NCI-H1092 (cell line): ENCODE data around the gene CLDN34.

Experiments
- DNase-seq: peaks from one replicate; lab custom pipeline; 2025; lab: John Stamatoyannopoulos, UW

Gene CLDN34

GRCh38 chrX:9980927-9981326 is 13.8 kb downstream of the CLDN34 start:
- DNase-seq = no peak

GRCh38 chrX:9983441-9983840 is 16.3 kb downstream of the CLDN34 start:
- no peak for DNase-seq

GRCh38 chrX:9983846-9984245 is 16.7 kb downstream of the CLDN34 start:
- DNase-seq = no peak

GRCh38 chrX:9988762-9989161 is 21.6 kb downstream of the CLDN34 start:
- DNase-seq = no peak

- no peak for DNase-seq
These were observed 24.9 kb downstream of the CLDN34 start for GRCh38 chrX:9992061-9992460.

- DNase-seq = no peak
These were observed 25.6 kb downstream of the CLDN34 start for GRCh38 chrX:9992724-9993123.

- DNase-seq = peak; percentile 69
These were observed 28.7 kb downstream of the CLDN34 start for GRCh38 chrX:9995855-9996339.

- no peak for DNase-seq
These were observed 29.9 kb downstream of the CLDN34 start for GRCh38 chrX:9997041-9997440.

GRCh38 chrX:9997524-9997923 is 30.4 kb downstream of the CLDN34 start:
- DNase-seq = no peak

GRCh38 chrX:10001496-10001895 is 34.3 kb downstream of the CLDN34 start:
- DNase-seq = no peak

GRCh38 chrX:10004832-10005475 is 37.8 kb downstream of the CLDN34 start:
- DNase-seq = no peak

GRCh38 chrX:10006086-10006485 is 38.9 kb downstream of the CLDN34 start:
- no peak for DNase-seq

GRCh38 chrX:10006770-10007169 is 39.6 kb downstream of the CLDN34 start:
- no peak for DNase-seq

GRCh38 chrX:10007621-10008020 is 40.5 kb downstream of the CLDN34 start:
- DNase-seq = no peak

- no peak for DNase-seq
These were observed 41.4 kb downstream of the CLDN34 start for GRCh38 chrX:10008483-10009056.

GRCh38 chrX:10009741-10010140 is 42.6 kb downstream of the CLDN34 start:
- DNase-seq = no peak

- DNase-seq = no peak
These were observed 43.5 kb downstream of the CLDN34 start for GRCh38 chrX:10010686-10011085.

GRCh38 chrX:10011261-10011931 is 44.2 kb downstream of the CLDN34 start:
- no peak for DNase-seq

- no peak for DNase-seq
These were observed 44.8 kb downstream of the CLDN34 start for GRCh38 chrX:10011991-10012390.

GRCh38 chrX:10014462-10015354 is 47.5 kb downstream of the CLDN34 start:
- DNase-seq = peak; percentile 74

GRCh38 chrX:10015355-10015722 is 48.2 kb downstream of the CLDN34 start:
- DNase-seq = no peak

- DNase-seq = no peak
These were observed 48.8 kb downstream of the CLDN34 start for GRCh38 chrX:10015723-10016518.
